Measurements from ENCODE around the gene SKOR2.

- TF ChIP-seq, protein P1, sequence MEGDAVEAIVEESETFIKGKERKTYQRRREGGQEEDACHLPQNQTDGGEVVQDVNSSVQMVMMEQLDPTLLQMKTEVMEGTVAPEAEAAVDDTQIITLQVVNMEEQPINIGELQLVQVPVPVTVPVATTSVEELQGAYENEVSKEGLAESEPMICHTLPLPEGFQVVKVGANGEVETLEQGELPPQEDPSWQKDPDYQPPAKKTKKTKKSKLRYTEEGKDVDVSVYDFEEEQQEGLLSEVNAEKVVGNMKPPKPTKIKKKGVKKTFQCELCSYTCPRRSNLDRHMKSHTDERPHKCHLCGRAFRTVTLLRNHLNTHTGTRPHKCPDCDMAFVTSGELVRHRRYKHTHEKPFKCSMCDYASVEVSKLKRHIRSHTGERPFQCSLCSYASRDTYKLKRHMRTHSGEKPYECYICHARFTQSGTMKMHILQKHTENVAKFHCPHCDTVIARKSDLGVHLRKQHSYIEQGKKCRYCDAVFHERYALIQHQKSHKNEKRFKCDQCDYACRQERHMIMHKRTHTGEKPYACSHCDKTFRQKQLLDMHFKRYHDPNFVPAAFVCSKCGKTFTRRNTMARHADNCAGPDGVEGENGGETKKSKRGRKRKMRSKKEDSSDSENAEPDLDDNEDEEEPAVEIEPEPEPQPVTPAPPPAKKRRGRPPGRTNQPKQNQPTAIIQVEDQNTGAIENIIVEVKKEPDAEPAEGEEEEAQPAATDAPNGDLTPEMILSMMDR (IDR thresholded peaks at IDR 0.05): no peak
- no peak for TF ChIP-seq EZH2 (IDR thresholded peaks at IDR 0.05; ENCODE audit: borderline replicate concordance, insufficient read depth, low read depth, low read length, poor library complexity, severe bottlenecking)
Measured at GRCh38 chr18:47246027-47246971, 5.2 kb downstream of the SKOR2 start.
